Upper lobe of left lung (tissue), 6 donors: ENCODE results near the gene RESP18. TPM values are rescaled to one million over a fixed set of nuclear protein-coding genes. Genes with fewer than 3 reads are reported as not detected.

Source experiments
- ATAC-seq, 2 donors: fragments of 200-7000 bp; cut with Tn5 transposase; one replicate each; pipeline ENCODE4 v1.9.1; 2022; ENCODE audit warnings: mild to moderate bottlenecking in 2 of 2, moderate library complexity in 2 of 2; ENCODE audit not compliant: low FRiP score in 2 of 2
- DNase-seq, 2 donors: peaks; one replicate each; pipeline ENCODE4 v3.0.0-alpha.2; 2019 to 2020
- H3K27ac ChIP-seq, 4 donors: fragments of 200-600 bp; sonication (generic); one replicate each; pipeline ENCODE4 v1.5.1; 2016 to 2019
- H3K27me3 ChIP-seq, 4 donors: fragments of 200-600 bp; sonication (generic); one replicate each; pipeline ENCODE4 v1.5.1; 2017 to 2019
- H3K36me3 ChIP-seq, 4 donors: fragments of 200-600 bp; sonication (generic); one replicate each; pipeline ENCODE4 v1.5.1; 2016 to 2019
- H3K4me1 ChIP-seq, 4 donors: fragments of 200-600 bp; sonication (generic); one replicate each; pipeline ENCODE4 v1.5.1; 2018 to 2019
- H3K4me3 ChIP-seq, 4 donors: fragments of 200-600 bp; sonication (generic); one replicate each; pipeline ENCODE4 v1.5.1; 2017 to 2019; ENCODE audit warnings: mild to moderate bottlenecking in 2 of 4, moderate library complexity in 1 of 4
- H3K9me3 ChIP-seq, 4 donors: fragments of 200-600 bp; sonication (generic); one replicate each; pipeline ENCODE4 v1.5.1; 2018 to 2019
- CTCF ChIP-seq, 6 experiments: fragments of 450-650 bp in 4 of 6; fragments of 200-600 bp in 2 of 6; sonication (generic) in 2 of 6; IDR thresholded peaks; one replicate each; pipeline ENCODE4 v1.5.1; 2016 to 2019; ENCODE audit warnings: antibody characterized with exemption in 6 of 6
- EP300 ChIP-seq, 4 donors: sonication (generic); formaldehyde crosslinking; IDR thresholded peaks; one replicate each; pipeline ENCODE4 v1.5.1; 2017; ENCODE audit warnings: antibody characterized with exemption in 4 of 4, control low read depth in 2 of 4
- POLR2A ChIP-seq, 4 donors: fragments of 450-650 bp; IDR thresholded peaks; one replicate each; pipeline ENCODE4 v1.5.1; 2016 to 2017; ENCODE audit warnings: antibody characterized with exemption in 4 of 4, mild to moderate bottlenecking in 2 of 4
- POLR2AphosphoS5 ChIP-seq, 2 donors: sonication (generic); formaldehyde crosslinking; IDR thresholded peaks; one replicate each; pipeline ENCODE4 v1.5.1; 2017; ENCODE audit warnings: antibody characterized with exemption in 2 of 2
- WGBS, 2 donors: methylation state at CpG; one replicate each; pipeline ENCODE4 v1.1.5; 2017 to 2018; 5-methylcytosine and 5-hydroxymethylcytosine counted together
- total RNA-seq, 6 donors: library from RNA; depleted of rRNA in 4 of 6; stranded (reverse); fragments of >200 nt in 4 of 6; gene quantifications; one replicate each; pipeline versions ENCODE4 v1.1.0 to v1.2.1, GENCODE V29; 2016 to 2021
- donor health status: DM: no; HTN: no; CAD: no; lungs with moderate emphysema.
- donor health status: DM: no; HTN: yes; CAD: no; lungs with severe emphysema.

Gene RESP18
- total RNA-seq, 6 donors from 2014 or later = not detected

GRCh38 chr2:219298759-219299371, 33.7 kb downstream of the RESP18 start:
- no peaks in the 10 kb centered on the region for H3K36me3 ChIP-seq
- H3K4me1 ChIP-seq = peaks cover 5 to 11% (median 9%) of the 10 kb centered on the region in 4 donors
- peak; percentile 71 to 88 for DNase-seq
- no peak overlapping the region for H3K27ac ChIP-seq
- WGBS, 2 donors = 20 to 27% methylated on average over 13 to 15 of the region's 15 CpGs
- no peak overlapping the region for H3K4me3 ChIP-seq
- peak; percentile 84 to 87 for ATAC-seq
- H3K27me3 ChIP-seq = peaks cover 0 to 4% (median 0%) of the 10 kb centered on the region in 4 donors
- TF ChIP-seq CTCF (IDR thresholded peaks at IDR 0.05) (peak; percentile 96 to 100 (median 97)), POLR2A (IDR thresholded peaks at IDR 0.05) (no peak), POLR2AphosphoS5 (IDR thresholded peaks at IDR 0.05) (no peak), EP300 (IDR thresholded peaks at IDR 0.05) (no peak)
- no peaks in the 10 kb centered on the region for H3K9me3 ChIP-seq

- Histone ChIP-seq H3K4me1 (peaks cover 5 to 11% (median 9%) of the 10 kb centered on the region in 4 donors), H3K9me3 (no peaks in the 10 kb centered on the region), H3K27ac (no peak overlapping the region), H3K36me3 (no peaks in the 10 kb centered on the region), H3K27me3 (peaks cover 0 to 4% (median 0%) of the 10 kb centered on the region in 4 donors), H3K4me3 (no peak overlapping the region)
- 79 to 81% methylated on average over 13 to 14 of the region's 14 CpGs for WGBS, 2 donors
- DNase-seq (no peak), ATAC-seq (no peak)
- no peak for TF ChIP-seq CTCF (IDR thresholded peaks at IDR 0.05)
- TF ChIP-seq POLR2A (IDR thresholded peaks at IDR 0.05) = no peak
- TF ChIP-seq POLR2AphosphoS5 (IDR thresholded peaks at IDR 0.05) = no peak
- no peak for TF ChIP-seq EP300 (IDR thresholded peaks at IDR 0.05)
Measured at GRCh38 chr2:219297766-219298456, 34.6 kb downstream of the RESP18 start.

DNA sequence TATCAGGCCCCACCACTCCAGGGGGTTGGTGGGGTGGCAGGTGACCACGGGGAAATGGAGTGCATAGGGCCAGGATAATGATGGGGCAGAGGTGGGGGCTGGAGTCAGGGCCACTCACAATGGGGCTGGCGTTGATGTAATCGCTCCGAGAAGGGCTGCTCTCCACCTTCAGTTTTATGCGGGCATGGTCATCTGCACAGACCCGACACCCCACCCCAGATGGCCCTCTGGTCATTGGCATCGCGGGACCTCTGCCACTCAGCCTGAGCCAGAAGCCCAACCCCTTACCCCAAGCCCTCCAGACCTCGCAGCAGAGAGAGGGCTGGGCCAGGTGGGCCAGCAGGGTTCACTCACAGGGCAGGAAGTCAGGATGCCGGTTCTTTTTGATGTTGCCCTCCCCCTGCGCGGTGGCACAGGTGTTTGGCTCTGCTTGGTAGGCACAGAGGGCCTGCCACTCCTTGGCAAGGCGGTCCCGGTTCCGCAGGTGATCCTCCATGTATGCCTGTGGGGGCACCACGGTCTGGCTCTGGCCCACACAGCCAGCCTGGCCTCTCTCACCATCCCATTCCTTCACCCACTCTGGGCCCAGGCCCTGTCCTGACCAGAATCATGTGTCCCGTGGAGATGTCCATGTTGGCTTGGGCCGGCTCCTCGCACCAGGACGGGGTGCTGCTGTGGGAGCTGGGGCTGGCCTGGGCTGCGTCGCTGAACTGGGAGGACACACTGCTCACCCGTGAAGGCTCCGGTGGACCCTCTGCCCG, 35.7 kb downstream of the RESP18 start:
- Histone ChIP-seq H3K27ac (no peak overlapping the region), H3K4me3 (no peak overlapping the region), H3K36me3 (no peaks in the 10 kb centered on the region), H3K9me3 (no peaks in the 10 kb centered on the region), H3K27me3 (no peaks in the 10 kb centered on the region), H3K4me1 (peaks cover 5 to 11% (median 9%) of the 10 kb centered on the region in 4 donors)
- DNase-seq (peak in 1 of 2 donors; percentile 69), ATAC-seq (no peak)
- WGBS, 2 donors = 90 to 93% methylated on average over 13 to 22 of the region's 25 CpGs
- TF ChIP-seq EP300 (IDR thresholded peaks at IDR 0.05) (no peak), CTCF (IDR thresholded peaks at IDR 0.05) (no peak), POLR2AphosphoS5 (IDR thresholded peaks at IDR 0.05) (no peak), POLR2A (IDR thresholded peaks at IDR 0.05) (no peak)

DNA sequence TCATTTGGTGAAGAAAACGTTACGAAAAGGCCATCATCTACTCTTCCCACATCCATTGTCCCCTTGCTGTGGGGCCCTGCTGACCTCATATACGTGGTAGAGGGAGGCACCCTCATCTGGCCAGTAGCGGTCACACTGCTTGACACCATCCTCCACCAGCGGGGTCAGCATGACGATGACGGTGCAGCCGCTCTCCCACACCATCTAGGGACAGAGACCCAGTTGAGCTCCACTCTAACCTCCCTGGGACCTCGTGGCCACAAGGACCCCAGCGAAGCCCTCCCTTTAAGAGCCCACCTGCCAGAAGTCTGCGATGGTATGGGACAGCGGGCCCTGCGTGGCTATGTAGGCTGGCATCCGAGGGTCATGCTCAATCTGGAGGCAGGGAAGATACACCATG, 36.4 kb downstream of the RESP18 start:
- no peak for DNase-seq

More for the DNA sequence above, 36.4 kb downstream of the RESP18 start:
- no peaks in the 10 kb centered on the region for H3K9me3 ChIP-seq
- H3K27ac ChIP-seq = no peak overlapping the region
- no peaks in the 10 kb centered on the region for H3K27me3 ChIP-seq
- 80 to 88% methylated on average over 14 of the region's 14 CpGs for WGBS, 2 donors
- TF ChIP-seq EP300 (IDR thresholded peaks at IDR 0.05) = no peak
- no peak for TF ChIP-seq POLR2AphosphoS5 (IDR thresholded peaks at IDR 0.05)
- TF ChIP-seq POLR2A (IDR thresholded peaks at IDR 0.05) = no peak
- no peak for TF ChIP-seq CTCF (IDR thresholded peaks at IDR 0.05)
- no peak overlapping the region for H3K4me3 ChIP-seq
- H3K36me3 ChIP-seq = no peaks in the 10 kb centered on the region
- peaks cover 5 to 11% (median 9%) of the 10 kb centered on the region in 4 donors for H3K4me1 ChIP-seq
- ATAC-seq = no peak
